ENCODE results near the gene ZNF177. TPM values are rescaled to one million over a fixed set of nuclear protein-coding genes. Genes with fewer than 3 reads are reported as not detected.

Gene ZNF177
- total RNA-seq, 4 donors from 2014 or later, result 2.1 to 4.5 (median 3.0) TPM

- H3K27ac ChIP-seq (replicated peaks in 1 of 4), result no peak overlapping the region
- no peak overlapping the region for H3K4me3 ChIP-seq
- H3K4me1 ChIP-seq, result no peaks in the 10 kb centered on the region
- no peak for DNase-seq (ENCODE audit: extremely low spot score)
- intact Hi-C loops (cut with DNase I), result no loop called here
- no peaks in the 10 kb centered on the region for H3K27me3 ChIP-seq
- TF ChIP-seq EP300 (IDR thresholded peaks at IDR 0.05), result no peak
- no peak for TF ChIP-seq POLR2A (IDR thresholded peaks at IDR 0.05; ENCODE audit: low read depth)
- TF ChIP-seq CTCF (IDR thresholded peaks at IDR 0.05), result no peak
- no peak for TF ChIP-seq POLR2AphosphoS5 (IDR thresholded peaks at IDR 0.05)
- WGBS, result 100% methylated on average over 2 of the region's 2 CpGs
- peaks cover 55 to 76% (median 61%) of the 10 kb centered on the region in 4 donors for H3K36me3 ChIP-seq
- H3K9me3 ChIP-seq, result peaks cover 18 to 100% (median 96%) of the 10 kb centered on the region in 4 donors
Measured at GRCh38 chr19:9345005-9345404, 17.8 kb upstream of the ZNF177 start.

GRCh38 chr19:9348253-9348652 lies 14.6 kb upstream of the ZNF177 start:
- H3K27me3 ChIP-seq, result no peaks in the 10 kb centered on the region
- H3K36me3 ChIP-seq, result peaks cover 35 to 75% (median 48%) of the 10 kb centered on the region in 4 donors
- peaks cover 3 to 99% (median 94%) of the 10 kb centered on the region in 4 donors for H3K9me3 ChIP-seq
- H3K27ac ChIP-seq (replicated peaks in 1 of 4), result no peak overlapping the region
- intact Hi-C loops (cut with DNase I), result no loop called here
- no peaks in the 10 kb centered on the region for H3K4me1 ChIP-seq
- no peak for DNase-seq (ENCODE audit: extremely low spot score)
- 97% methylated on average over 3 of the region's 3 CpGs for WGBS
- no peak overlapping the region for H3K4me3 ChIP-seq
- TF ChIP-seq POLR2AphosphoS5 (IDR thresholded peaks at IDR 0.05) (no peak), CTCF (IDR thresholded peaks at IDR 0.05) (no peak), POLR2A (IDR thresholded peaks at IDR 0.05; ENCODE audit: low read depth) (no peak), EP300 (IDR thresholded peaks at IDR 0.05) (no peak)

- intact Hi-C loops (cut with DNase I), result no loop called here
- TF ChIP-seq POLR2A (IDR thresholded peaks at IDR 0.05; ENCODE audit: low read depth) (no peak), CTCF (IDR thresholded peaks at IDR 0.05) (no peak), EP300 (IDR thresholded peaks at IDR 0.05) (no peak)
- Histone ChIP-seq H3K27ac (replicated peaks in 1 of 4) (no peak overlapping the region), H3K4me3 (no peak overlapping the region), H3K9me3 (peaks cover 3 to 99% (median 94%) of the 10 kb centered on the region in 4 donors), H3K36me3 (peaks cover 31 to 71% (median 46%) of the 10 kb centered on the region in 4 donors), H3K27me3 (no peaks in the 10 kb centered on the region), H3K4me1 (no peaks in the 10 kb centered on the region)
- DNase-seq (ENCODE audit: extremely low spot score), result no peak
- WGBS, result 98% methylated on average over 22 of the region's 22 CpGs
Measured at GRCh38 chr19:9348671-9349070, 14.1 kb upstream of the ZNF177 start.

GRCh38 chr19:9352505-9352904 lies 10.3 kb upstream of the ZNF177 start:
- H3K9me3 ChIP-seq, result peaks cover 4 to 97% (median 95%) of the 10 kb centered on the region in 4 donors
- H3K36me3 ChIP-seq, result peaks cover 20 to 72% (median 45%) of the 10 kb centered on the region in 4 donors
- H3K4me3 ChIP-seq, result no peak overlapping the region
- 96% methylated on average over 2 of the region's 2 CpGs for WGBS
- intact Hi-C loops (cut with DNase I), result no loop called here
- no peak overlapping the region for H3K27ac ChIP-seq (replicated peaks in 1 of 4)
- H3K27me3 ChIP-seq, result no peaks in the 10 kb centered on the region
- TF ChIP-seq CTCF (IDR thresholded peaks at IDR 0.05) (no peak), POLR2AphosphoS5 (IDR thresholded peaks at IDR 0.05) (no peak), POLR2A (IDR thresholded peaks at IDR 0.05; ENCODE audit: low read depth) (no peak), EP300 (IDR thresholded peaks at IDR 0.05) (no peak)
- H3K4me1 ChIP-seq, result no peaks in the 10 kb centered on the region
- no peak for DNase-seq (ENCODE audit: extremely low spot score)

- no peaks in the 10 kb centered on the region for H3K4me1 ChIP-seq
- no peak overlapping the region for H3K4me3 ChIP-seq
- TF ChIP-seq CTCF (IDR thresholded peaks at IDR 0.05), result no peak
- TF ChIP-seq EP300 (IDR thresholded peaks at IDR 0.05), result no peak
- no peak for TF ChIP-seq POLR2A (IDR thresholded peaks at IDR 0.05; ENCODE audit: low read depth)
- TF ChIP-seq POLR2AphosphoS5 (IDR thresholded peaks at IDR 0.05), result no peak
- no peak for DNase-seq (ENCODE audit: extremely low spot score)
- H3K27ac ChIP-seq (replicated peaks in 1 of 4), result no peak overlapping the region
- no peaks in the 10 kb centered on the region for H3K27me3 ChIP-seq
- H3K36me3 ChIP-seq, result peaks cover 25 to 75% (median 49%) of the 10 kb centered on the region in 4 donors
- H3K9me3 ChIP-seq, result peaks cover 4 to 97% (median 95%) of the 10 kb centered on the region in 4 donors
- intact Hi-C loops (cut with DNase I), result no loop called here
Measured at GRCh38 chr19:9353011-9353410, 9.8 kb upstream of the ZNF177 start.
